H1 (cell line): ENCODE data around the gene MRFAP1L1. TPM values are rescaled to one million over a fixed set of nuclear protein-coding genes. Genes with fewer than 3 reads are reported as not detected.

Source experiments
- CTCF ChIA-PET: fragments of 300-600 bp; sonication (Branson Sonifier 250); formaldehyde crosslinking; loops from one replicate; lab custom pipeline; 2021; ENCODE audit not compliant: partially characterized antibody; lab: Charles Lee
- POLR2A ChIA-PET: fragments of 300-600 bp; sonication (Branson Sonifier 250); formaldehyde crosslinking; loops from one replicate; lab custom pipeline; 2021; ENCODE audit warnings: inconsistent platforms; ENCODE audit not compliant: partially characterized antibody; lab: Charles Lee
- DNase-seq, 2 experiments: peaks; one replicate each; pipeline versions ENCODE4 v3.0.0 to v3.0.0-alpha.2; 2010 to 2022; ENCODE audit warnings: low spot score in 2 of 2, low read depth in 1 of 2, mixed read lengths in 1 of 2
- FAIRE-seq: peaks from 2 replicates; lab custom pipeline; 2011; peaks lifted over from hg19 to GRCh38; lab: Jason Lieb, UNC
- H2AFZ ChIP-seq: 2 replicates; pipeline ENCODE4 v1.8.1; 2012; ENCODE audit warnings: low read length, inconsistent platforms
- H2AK5ac ChIP-seq: 2 replicates; pipeline ENCODE4 v1.6.1; 2013; ENCODE audit warnings: low read depth, low read length
- H2BK120ac ChIP-seq: replicated peaks from 2 replicates; pipeline ENCODE3; 2013; ENCODE audit warnings: low read depth, low read length, inconsistent platforms
- H2BK12ac ChIP-seq: 2 replicates; pipeline ENCODE4 v1.6.1; 2013; ENCODE audit warnings: low read depth, low read length
- H2BK15ac ChIP-seq: 2 replicates; pipeline ENCODE4 v1.6.1; 2013; ENCODE audit warnings: low read length
- H2BK20ac ChIP-seq: 2 replicates; pipeline ENCODE4 v1.6.1; 2013; ENCODE audit warnings: low read length
- H2BK5ac ChIP-seq: 2 replicates; pipeline ENCODE4 v1.6.1; 2013; ENCODE audit warnings: low read depth, low read length
- H3K14ac ChIP-seq: 2 replicates; pipeline ENCODE4 v1.6.1; 2013; ENCODE audit warnings: inconsistent platforms; ENCODE audit not compliant: insufficient read length
- H3K18ac ChIP-seq: 2 replicates; pipeline ENCODE4 v1.6.1; 2013; ENCODE audit warnings: low read length; ENCODE audit errors: extremely low read depth
- H3K23ac ChIP-seq: 2 replicates; pipeline ENCODE4 v1.6.1; 2013; ENCODE audit warnings: inconsistent platforms; ENCODE audit not compliant: insufficient read length
- H3K23me2 ChIP-seq: 2 replicates; pipeline ENCODE4 v1.6.1; 2013; ENCODE audit warnings: low read depth, low read length
- H3K27ac ChIP-seq: 2 replicates; pipeline ENCODE4 v1.6.1; 2011; ENCODE audit warnings: low read depth, low read length, inconsistent platforms
- H3K27me3 ChIP-seq, 4 experiments: replicated peaks in 1 of 4; 1 replicate in 1 of 4; 2 replicates in 3 of 4; pipeline versions ENCODE4 v1.6.1 to v1.8.1; 2011 to 2013; ENCODE audit warnings: low read length in 3 of 4, mild to moderate bottlenecking in 3 of 4, inconsistent platforms in 2 of 4, mixed read lengths in 2 of 4, moderate library complexity in 1 of 4; ENCODE audit not compliant: control insufficient read depth in 3 of 4, insufficient read depth in 3 of 4; ENCODE audit errors: extremely low read depth in 1 of 4
- H3K36me3 ChIP-seq, 4 experiments: 2 replicates each; pipeline versions ENCODE4 v1.6.1 to v1.8.1; 2011 to 2013; ENCODE audit warnings: mild to moderate bottlenecking in 4 of 4, low read length in 3 of 4, moderate library complexity in 2 of 4, control low read depth in 1 of 4, inconsistent platforms in 1 of 4; ENCODE audit not compliant: insufficient read depth in 4 of 4, control insufficient read depth in 2 of 4
- H3K4ac ChIP-seq: replicated peaks from 2 replicates; pipeline ENCODE3; 2013; ENCODE audit warnings: low read length, low read depth, mixed read lengths, inconsistent platforms; ENCODE audit not compliant: insufficient read length
- H3K4me1 ChIP-seq, 4 experiments: replicated peaks in 1 of 4; 1 replicate in 1 of 4; 2 replicates in 3 of 4; pipeline versions ENCODE4 v1.6.1 to v1.8.1; 2011 to 2013; ENCODE audit warnings: low read length in 3 of 4, inconsistent platforms in 2 of 4, mixed read lengths in 1 of 4; ENCODE audit not compliant: insufficient read depth in 4 of 4, control insufficient read depth in 3 of 4
- H3K4me2 ChIP-seq, 2 experiments: 2 replicates each; pipeline versions ENCODE4 v1.6.1 to v1.8.1; 2011 to 2013; ENCODE audit warnings: low read depth in 2 of 2, low read length in 2 of 2, control low read depth in 1 of 2, inconsistent platforms in 1 of 2, mild to moderate bottlenecking in 1 of 2; ENCODE audit not compliant: insufficient read depth in 1 of 2
- H3K4me3 ChIP-seq, 4 experiments: fragments of 200-600, 300-600 bp in 1 of 4; sonication (generic), shearing (Covaris generic), sonication (Bioruptor Twin) in 1 of 4; 2 replicates each; pipeline versions ENCODE4 v1.5.1 to v1.8.1; 2011 to 2016; ENCODE audit warnings: low read length in 4 of 4, low read depth in 3 of 4, control low read depth in 2 of 4, inconsistent platforms in 2 of 4, mild to moderate bottlenecking in 2 of 4, mixed read lengths in 1 of 4, moderate library complexity in 1 of 4; ENCODE audit not compliant: insufficient read depth in 2 of 4; ENCODE audit errors: extremely low read depth in 1 of 4
- H3K56ac ChIP-seq: replicated peaks from 2 replicates; pipeline ENCODE3; 2013; ENCODE audit warnings: low read depth, mild to moderate bottlenecking, mixed read lengths, low read length, inconsistent platforms; ENCODE audit not compliant: insufficient read length
- H3K79me1 ChIP-seq: 2 replicates; pipeline ENCODE4 v1.6.1; 2013; ENCODE audit warnings: low read depth, low read length, control low read depth
- H3K79me2 ChIP-seq, 2 experiments: 2 replicates each; pipeline versions ENCODE4 v1.6.1 to v1.8.1; 2012 to 2013; ENCODE audit warnings: low read length in 2 of 2, mild to moderate bottlenecking in 2 of 2, inconsistent platforms in 1 of 2; ENCODE audit not compliant: insufficient read depth in 2 of 2, control insufficient read depth in 1 of 2
- H3K9ac ChIP-seq, 4 experiments: replicated peaks in 1 of 4; 1 replicate in 1 of 4; 2 replicates in 3 of 4; pipeline versions ENCODE4 v1.6.1 to v1.8.1; 2011 to 2013; ENCODE audit warnings: low read depth in 3 of 4, low read length in 3 of 4, control low read depth in 2 of 4, mild to moderate bottlenecking in 2 of 4, moderate library complexity in 2 of 4, inconsistent platforms in 1 of 4; ENCODE audit errors: extremely low read depth in 1 of 4
- H3K9me3 ChIP-seq, 2 experiments: 2 replicates each; pipeline versions ENCODE4 v1.6.1 to v1.8.1; 2012 to 2013; ENCODE audit warnings: mild to moderate bottlenecking in 2 of 2, moderate library complexity in 2 of 2, control low read depth in 1 of 2, inconsistent platforms in 1 of 2, low read depth in 1 of 2, low read length in 1 of 2, mixed read lengths in 1 of 2; ENCODE audit not compliant: insufficient read depth in 2 of 2
- H4K20me1 ChIP-seq, 2 experiments: replicated peaks in 1 of 2; 2 replicates each; pipeline versions ENCODE3 to v1.8.1; 2011 to 2013; ENCODE audit warnings: inconsistent platforms in 2 of 2, low read length in 2 of 2, mild to moderate bottlenecking in 1 of 2; ENCODE audit not compliant: insufficient read depth in 2 of 2, control insufficient read depth in 1 of 2
- H4K5ac ChIP-seq: 2 replicates; pipeline ENCODE4 v1.6.1; 2013; ENCODE audit warnings: low read length, low read depth, mixed read lengths, inconsistent platforms; ENCODE audit not compliant: insufficient read length
- H4K8ac ChIP-seq: 2 replicates; pipeline ENCODE4 v1.8.0; 2013; ENCODE audit warnings: mild to moderate bottlenecking, moderate library complexity, low read length, inconsistent platforms; ENCODE audit not compliant: insufficient read depth; ENCODE audit errors: extremely low read depth
- H4K91ac ChIP-seq: replicated peaks from 2 replicates; pipeline ENCODE3; 2013; ENCODE audit warnings: low read length, mixed read lengths, inconsistent platforms; ENCODE audit not compliant: insufficient read length
- CHD2 ChIP-seq: IDR thresholded peaks from 2 replicates; pipeline ENCODE4 v1.6.1; 2012; ENCODE audit warnings: low read length, improper control_type of control experiment
- CTBP2 ChIP-seq: IDR thresholded peaks from 2 replicates; pipeline ENCODE4 v1.7.0; 2011; ENCODE audit warnings: borderline replicate concordance, mild to moderate bottlenecking, moderate library complexity, mixed read lengths, low read length; ENCODE audit not compliant: insufficient read depth, insufficient read length
- HDAC6 ChIP-seq: IDR thresholded peaks from one replicate; pipeline ENCODE4 v1.7.1; 2012; ENCODE audit warnings: low read depth, mild to moderate bottlenecking, inconsistent platforms, low read length, moderate library complexity
- JUN ChIP-seq: IDR thresholded peaks from 2 replicates; pipeline ENCODE4 v1.6.1; 2011; ENCODE audit warnings: low read depth, mild to moderate bottlenecking, improper control_type of control experiment, low read length
- JUND ChIP-seq: IDR thresholded peaks from 2 replicates; pipeline ENCODE4 v1.6.1; 2011; ENCODE audit warnings: mild to moderate bottlenecking, improper control_type of control experiment, low read length
- KDM4A ChIP-seq: IDR thresholded peaks from one replicate; pipeline ENCODE4 v1.7.1; 2012; ENCODE audit warnings: low read depth, mild to moderate bottlenecking, moderate library complexity, low read length, inconsistent platforms; ENCODE audit not compliant: severe bottlenecking
- NRF1 ChIP-seq: IDR thresholded peaks from 2 replicates; pipeline ENCODE4 v1.6.1; 2011; ENCODE audit warnings: mild to moderate bottlenecking, low read depth, low read length, improper control_type of control experiment
- SUZ12 ChIP-seq: fragments of 200-600 bp; sonication (generic); IDR thresholded peaks from 2 replicates; pipeline ENCODE4 v1.6.1; 2012; ENCODE audit warnings: mild to moderate bottlenecking, inconsistent platforms, low read length, moderate library complexity, mixed read lengths
- TAF1 ChIP-seq: IDR thresholded peaks from 2 replicates; pipeline ENCODE4 v1.6.1; 2011; ENCODE audit warnings: mild to moderate bottlenecking, low read depth, low read length
- TCF12 ChIP-seq: IDR thresholded peaks from 2 replicates; pipeline ENCODE4 v1.6.1; 2011; ENCODE audit warnings: low read depth, mild to moderate bottlenecking, low read length
- WGBS, 2 experiments: shearing (Covaris generic) in 1 of 2; methylation state at CpG; one replicate each; pipeline versions ENCODE4 v1.1.6 to v1.1.7; 2013 to 2015; ENCODE audit warnings: low lambda C conversion rate in 2 of 2, mixed read lengths in 2 of 2, inconsistent platforms in 1 of 2, low coverage in 1 of 2, missing lambda C conversion rate in 1 of 2; ENCODE audit not compliant: insufficient replicate concordance in 2 of 2, insufficient coverage in 1 of 2, insufficient read length in 1 of 2; ENCODE audit errors: extremely low coverage in 1 of 2, missing lambda C conversion rate in 1 of 2; 5-methylcytosine and 5-hydroxymethylcytosine counted together
- polyA plus RNA-seq, 7 experiments: library from polyadenylated mRNA; depleted of rRNA in 3 of 7; stranded (reverse) in 5 of 7; unstranded in 2 of 7; fragments of >200 nt in 5 of 7; fragments of 200-250 nt in 2 of 7; gene quantifications; 1 replicate in 5 of 7; 2 replicates in 1 of 7; 4 replicates in 1 of 7; pipeline versions ENCODE4 v1.2.1 to v1.2.3, GENCODE V29; 2011 to 2013; ENCODE audit warnings: missing spikeins in 2 of 7, mixed read lengths in 2 of 7
- total RNA-seq: library from RNA; stranded (reverse); fragmentation: NEBNext Ultra II Directional; extraction: Animal tissue kit (Norgen Biotek cat#: 25700); gene quantifications from 2 replicates; pipeline ENCODE4 v1.2.1, GENCODE V29; 2021

The MRFAP1L1 gene
- total and polyA plus RNA-seq, 2 of the 8 experiments (the other 6 are each of a cell fraction or from before 2014, with no cell fraction given): 26.8 to 54.3 TPM

GRCh38 chr4:6688879-6689505 lies 20.7 kb downstream of the MRFAP1L1 start:
- Histone ChIP-seq H4K8ac (peak overlapping the region; percentile 88), H2BK120ac (no peak overlapping the region), H2BK5ac (peak overlapping the region; percentile 93), H4K20me1 (no peaks in the 10 kb centered on the region), H2BK20ac (peak overlapping the region; percentile 80), H3K23ac (no peak overlapping the region), H3K27me3 (0 out of 7 replicates have a peak, but pooled peaks cover 0 to 2% (median 0%) of the 10 kb centered on the region in 4 experiments), H3K23me2 (no peaks in the 10 kb centered on the region; the same call in 1 of the 2 replicates), H3K4me2 (0 out of 4 replicates have a peak overlapping the region, but pooled peaks of 1 of the 2 experiments have one; percentile 13), H3K14ac (no peak overlapping the region), H2AFZ (0 out of 2 replicates have a peak overlapping the region, but pooled peaks have one; percentile 60), H2BK15ac (peak overlapping the region; percentile 92), H2AK5ac (0 out of 2 replicates have a peak overlapping the region, but pooled peaks have one; percentile 86), H2BK12ac (peak overlapping the region; percentile 98), H3K4ac (peak overlapping the region; percentile 65), H3K79me1 (peaks cover 4% of the 10 kb centered on the region), H3K36me3 (no peaks in the 10 kb centered on the region), H3K79me2 (no peaks in the 10 kb centered on the region), H3K4me3 (no peak overlapping the region), H3K27ac (0 out of 2 replicates have a peak overlapping the region, but pooled peaks have one; percentile 10), H3K9ac (no peak overlapping the region; a peak in 1 of 7 replicates), H4K5ac (peak overlapping the region; percentile 12), H3K4me1 (peaks cover 0 to 20% (median 16%) of the 10 kb centered on the region in 4 experiments; a peak in 6 of 7 replicates), H3K18ac (peak overlapping the region; percentile 78), H4K91ac (peak overlapping the region; percentile 92), H3K56ac (no peak overlapping the region), H3K9me3 (peaks cover 0 to 4% of the 10 kb centered on the region in 2 experiments; a peak in 2 of 4 replicates)
- DNase-seq (peak in 1 of 2 experiments; percentile 55), FAIRE-seq (no peak)
- POLR2A ChIA-PET: interaction anchor here (1.3 to 1.5 kb wide), 3 partner anchors 8 to 16 kb away, joined by 3 to 7 read pairs (median 4); no protein-coding TSS in a partner anchor
- 79% methylated on average over 22 of the region's 23 CpGs; no CpG with 5 or more reads in 1 of the 2 experiments for WGBS, 2 experiments
- CTCF ChIA-PET: interaction anchor here (0.8 to 6.6 kb wide), 8 partner anchors 9 to 469 kb away, joined by 3 to 59 read pairs (median 4); partner anchors contain the start of gene BLOC1S4
- TF ChIP-seq KDM4A (no peak), JUN (0 out of 2 replicates have a peak, but pooled peaks have one; percentile 32), JUND (peak; percentile 41; the same call in 1 of the 2 replicates), NRF1 (no peak), CTBP2 (no peak), HDAC6 (no peak), SUZ12 (no peak), TCF12 (no peak), TAF1 (no peak), CHD2 (no peak)
